CD1c-positive myeloid dendritic cell (primary cell): ENCODE measurements around the gene ERG.

Source experiments
- DNase-seq: peaks from one replicate; pipeline ENCODE4 v3.0.0-alpha.2; 2016; ENCODE audit errors: extremely low spot score

Gene ERG

GRCh38 chr21:38358098-38358497 lies 140.2 kb downstream of the ERG start:
- no peak for DNase-seq

GRCh38 chr21:38356883-38357625 lies 141.2 kb downstream of the ERG start:
- no peak for DNase-seq

DNA sequence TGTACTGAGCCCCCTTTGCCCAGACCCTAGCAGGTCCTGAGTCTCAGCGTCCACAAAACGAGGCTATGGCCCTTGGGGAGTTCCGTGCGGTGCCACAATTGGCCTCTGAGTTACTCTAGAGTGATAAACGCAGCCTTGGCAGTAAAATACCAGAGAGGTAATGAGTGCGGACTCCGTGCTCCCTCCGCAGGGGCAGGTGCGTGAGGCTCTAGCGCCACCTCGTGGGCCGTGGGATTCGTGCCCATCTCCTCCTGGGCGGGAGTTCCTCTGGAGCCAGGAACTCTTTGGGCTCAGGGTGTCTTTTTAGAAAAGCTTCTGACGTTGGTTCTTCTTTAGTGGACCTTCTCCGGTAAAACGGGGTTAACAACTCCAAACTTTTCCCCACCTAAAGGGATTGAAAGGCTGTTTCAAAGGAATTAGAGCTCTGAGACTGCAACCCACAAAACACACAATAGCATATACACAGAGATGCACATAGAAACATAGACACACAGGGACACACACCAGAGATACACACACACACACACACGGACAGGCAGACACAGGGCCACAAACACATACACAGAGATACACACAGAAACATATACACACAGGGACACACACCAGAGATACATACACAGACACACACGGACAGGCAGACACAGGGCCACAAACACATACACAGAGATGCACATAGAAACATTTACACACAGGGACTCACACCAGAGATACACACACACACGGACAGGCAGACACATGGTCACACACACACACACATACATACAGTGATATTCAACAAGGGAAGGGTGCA lies 142.1 kb downstream of the ERG start:
- DNase-seq = peak; percentile 83

- no peak for DNase-seq
These were observed 142.9 kb downstream of the ERG start for GRCh38 chr21:38355353-38355752.

DNA sequence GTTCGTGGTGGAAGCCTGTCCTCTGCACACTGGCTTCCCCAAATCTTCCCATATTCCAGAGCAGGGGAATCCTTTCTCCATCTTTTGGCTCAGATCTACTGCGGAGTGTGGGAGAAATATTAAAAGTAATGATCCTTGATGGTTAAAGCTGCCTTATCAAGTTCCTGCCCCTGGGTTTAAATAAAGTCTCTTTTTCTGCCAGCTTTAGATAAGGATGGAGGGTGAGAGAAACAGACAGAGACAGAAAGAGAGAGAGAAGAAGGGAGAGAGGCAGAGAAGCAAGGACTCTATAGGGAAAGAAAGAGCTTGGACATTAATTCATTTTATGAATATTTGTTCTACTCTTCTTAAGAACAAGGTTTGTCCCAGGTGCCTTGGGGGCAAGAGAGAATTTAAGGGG lies 143.5 kb downstream of the ERG start:
- DNase-seq = no peak

DNA sequence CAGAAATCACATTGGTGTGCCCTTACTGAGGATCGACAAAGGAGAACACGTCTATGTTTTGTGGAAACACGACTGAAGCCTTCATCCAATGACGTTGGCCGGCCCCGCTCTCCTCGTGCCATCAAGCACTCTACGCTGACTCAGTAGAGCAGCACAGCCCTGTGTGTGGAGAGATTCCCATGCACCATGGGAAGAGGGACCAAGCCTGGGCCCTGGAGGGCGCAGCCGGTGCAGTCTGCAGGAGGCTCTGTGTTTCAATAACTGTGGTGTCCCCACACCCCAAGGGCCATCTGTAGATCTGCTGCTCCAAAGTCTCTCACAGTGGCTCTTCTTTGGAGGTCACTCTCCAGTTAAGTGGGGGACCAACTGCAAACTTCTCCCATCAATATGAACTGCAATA lies 144.0 kb downstream of the ERG start:
- DNase-seq = no peak

DNA sequence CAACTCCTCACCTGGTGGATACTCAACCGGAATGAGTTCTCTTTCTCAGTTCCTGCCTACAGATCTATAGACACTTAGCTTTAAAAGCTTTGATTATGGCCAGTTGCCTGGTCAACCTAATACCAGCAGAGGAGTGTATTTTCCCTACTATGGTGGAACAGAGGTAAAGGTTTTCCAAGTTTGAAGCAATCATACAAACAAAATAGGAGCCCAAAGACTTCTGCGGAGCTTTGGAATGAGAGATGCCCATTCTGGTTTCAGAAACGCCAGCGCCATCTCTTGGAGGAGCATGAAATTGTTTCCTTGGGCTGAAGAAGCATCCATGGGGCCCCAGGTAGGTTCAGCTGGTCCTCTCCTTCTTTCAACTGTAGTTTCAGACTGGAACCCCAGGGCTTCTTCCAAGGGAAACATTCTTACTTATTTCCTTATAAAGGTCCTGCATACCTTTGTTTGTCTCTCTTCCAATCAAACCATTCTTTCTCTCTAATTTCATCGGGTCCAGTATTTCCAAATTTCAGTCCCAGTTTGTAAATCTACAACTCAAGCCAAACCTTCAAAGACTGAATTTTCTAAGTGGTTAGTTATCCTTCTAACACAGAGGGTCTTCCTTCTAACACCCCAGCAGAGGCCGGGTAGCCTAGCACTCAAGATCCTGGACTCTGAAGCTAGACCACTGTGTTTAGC lies 145.6 kb downstream of the ERG start:
- peak; percentile 69 for DNase-seq

DNA sequence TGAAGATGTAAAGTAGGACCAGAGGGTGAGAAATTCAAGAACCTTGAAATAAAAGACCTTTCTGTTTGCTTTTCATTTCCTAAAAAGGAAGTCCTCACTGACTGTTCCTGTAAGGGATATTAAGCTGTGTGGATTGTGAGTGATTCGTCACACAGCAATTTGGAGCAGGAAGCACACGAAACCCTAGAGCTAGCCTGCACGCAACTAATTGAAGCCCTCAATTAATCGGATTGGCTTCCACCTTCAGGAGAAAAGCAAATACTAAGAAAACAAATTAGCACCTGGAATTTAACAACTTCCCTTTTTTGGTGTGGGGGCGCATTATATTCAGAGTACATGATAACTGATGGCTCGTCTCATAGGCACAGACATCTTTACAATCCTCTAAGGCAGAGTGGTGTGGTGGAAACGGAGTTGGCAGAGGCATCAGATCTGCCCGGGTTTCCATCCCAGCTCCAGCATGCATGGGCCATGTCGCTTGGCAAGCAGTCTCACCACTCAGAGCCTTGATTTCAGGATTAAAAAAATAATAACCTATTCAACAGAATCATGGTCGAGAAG lies 146.2 kb downstream of the ERG start:
- DNase-seq = peak; percentile 52

DNA sequence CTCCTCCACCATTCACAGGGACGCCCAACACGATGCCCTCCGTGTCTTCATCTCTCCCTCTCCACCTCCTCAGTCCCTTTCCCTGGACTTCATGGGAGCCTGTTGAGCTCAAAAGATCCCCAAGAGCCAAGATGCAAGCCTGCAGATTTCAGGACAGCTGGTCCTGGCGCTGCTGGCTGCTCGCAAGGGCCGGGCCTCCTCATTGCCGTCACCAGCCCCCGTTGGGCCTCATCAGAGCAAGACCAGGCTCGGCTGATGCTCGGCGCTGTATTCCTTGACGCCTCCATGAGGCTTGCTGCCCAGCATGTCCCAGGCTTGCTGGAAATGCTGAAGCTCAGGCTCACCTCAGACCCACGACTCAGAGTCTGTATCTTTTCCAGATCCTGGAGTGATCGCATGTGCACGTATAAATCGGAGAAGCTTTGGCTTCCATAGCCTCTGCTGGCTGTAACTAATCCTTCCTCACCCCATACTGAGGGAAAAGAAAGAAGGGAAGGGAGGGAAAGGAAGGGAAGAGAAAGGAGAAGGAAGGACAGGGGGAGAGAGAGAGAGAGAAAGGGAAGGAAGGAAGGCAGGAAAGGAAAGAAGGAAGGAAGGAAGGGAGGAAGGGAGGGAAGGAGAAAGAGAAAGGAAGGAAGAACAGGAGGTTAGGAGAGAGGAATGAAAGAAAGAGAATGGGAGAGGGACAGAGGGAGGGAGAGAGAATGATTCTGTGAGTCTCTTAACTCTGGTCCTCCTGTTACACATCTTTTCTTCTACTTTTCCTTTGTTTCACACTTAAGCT lies 146.9 kb downstream of the ERG start:
- no peak for DNase-seq

DNA sequence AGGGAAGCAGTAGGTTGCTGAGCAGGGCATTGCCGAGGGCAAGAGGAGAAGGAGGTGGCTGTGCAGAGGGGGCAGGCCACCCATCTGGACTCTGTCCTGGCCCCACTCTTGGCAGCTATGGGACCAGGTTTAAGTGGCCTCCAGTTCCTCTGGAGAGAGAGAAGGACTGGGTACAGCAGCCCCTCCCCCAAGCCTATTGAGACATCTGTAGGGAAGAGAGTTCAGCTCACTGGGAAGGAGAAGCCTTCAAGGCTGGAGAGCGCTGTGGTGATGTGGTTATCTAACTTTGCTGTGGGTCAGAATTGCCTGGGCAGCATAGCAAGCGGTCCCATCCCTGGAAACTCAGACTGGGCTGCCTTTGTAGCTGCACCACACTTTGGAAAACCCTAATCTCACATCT lies 147.6 kb downstream of the ERG start:
- DNase-seq = no peak

DNA sequence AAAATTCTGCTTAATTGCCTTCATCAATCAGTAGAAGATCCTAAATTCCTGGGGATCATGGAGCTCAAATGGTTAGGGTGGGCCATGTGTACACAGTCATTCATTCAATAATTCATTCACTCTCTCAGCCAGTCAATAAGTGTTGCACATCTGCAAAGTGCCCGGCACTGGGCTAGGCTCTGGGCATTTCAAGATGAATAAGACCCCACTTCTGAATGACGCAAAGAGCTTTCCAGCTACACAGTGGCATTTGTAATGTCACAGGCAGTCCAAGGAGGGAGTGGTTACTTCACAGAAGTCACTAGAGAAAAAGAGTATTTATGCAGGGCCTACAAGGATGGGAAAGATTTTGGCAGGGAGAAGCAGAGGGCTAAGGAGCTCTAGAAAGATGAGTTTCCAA lies 148.3 kb downstream of the ERG start:
- DNase-seq = no peak

DNA sequence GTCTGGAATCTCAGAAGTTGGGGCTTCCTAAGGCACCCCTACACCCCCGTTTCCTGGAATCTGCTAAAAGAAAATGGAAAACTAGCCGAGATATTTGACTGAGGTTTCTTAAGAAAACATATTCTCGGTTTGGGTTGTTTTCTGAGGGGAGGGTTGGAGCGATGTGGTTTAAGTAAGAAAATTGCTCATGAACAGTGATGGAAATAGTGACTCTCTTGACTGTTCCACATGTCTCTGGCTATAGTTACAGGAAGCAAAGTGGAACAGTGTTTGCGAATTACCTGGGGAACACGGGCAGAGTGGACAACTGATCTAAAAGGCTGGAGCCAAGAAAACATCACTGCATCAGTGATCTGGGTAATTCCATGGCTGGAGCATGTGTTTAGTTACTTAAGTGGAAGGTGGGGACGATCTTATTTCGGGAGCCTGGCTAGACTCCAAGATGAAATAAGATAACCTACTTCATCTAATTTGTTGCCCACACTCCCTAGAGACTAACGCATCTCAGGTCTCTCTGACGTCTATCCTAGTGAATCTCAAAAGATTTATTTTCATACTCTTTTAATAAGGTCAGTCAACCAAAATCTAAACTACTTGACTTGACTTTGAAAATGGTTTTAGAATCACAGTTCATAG lies 149.0 kb downstream of the ERG start:
- no peak for DNase-seq

- no peak for DNase-seq
These were observed 152.0 kb downstream of the ERG start for GRCh38 chr21:38346286-38346685.

DNA sequence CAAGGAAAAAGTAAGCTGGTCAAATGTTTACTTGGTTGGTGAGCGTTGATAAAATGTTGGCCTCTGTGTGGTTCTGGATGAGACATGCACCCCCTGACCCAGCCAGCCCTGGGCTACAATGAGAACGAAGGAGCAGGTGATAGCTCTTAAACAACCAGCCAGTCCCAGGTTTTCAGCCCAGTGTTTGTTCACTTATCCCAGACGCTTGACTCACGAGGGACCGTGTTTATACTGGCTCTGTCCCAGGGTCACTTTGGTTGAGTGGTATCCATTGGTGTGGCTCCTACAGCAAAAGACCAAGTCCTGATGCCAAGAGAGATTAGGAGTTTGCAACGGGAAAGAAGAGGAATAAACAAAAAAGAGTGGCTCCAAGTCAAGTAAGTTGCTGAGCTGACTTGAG lies 154.6 kb downstream of the ERG start:
- DNase-seq = no peak

DNA sequence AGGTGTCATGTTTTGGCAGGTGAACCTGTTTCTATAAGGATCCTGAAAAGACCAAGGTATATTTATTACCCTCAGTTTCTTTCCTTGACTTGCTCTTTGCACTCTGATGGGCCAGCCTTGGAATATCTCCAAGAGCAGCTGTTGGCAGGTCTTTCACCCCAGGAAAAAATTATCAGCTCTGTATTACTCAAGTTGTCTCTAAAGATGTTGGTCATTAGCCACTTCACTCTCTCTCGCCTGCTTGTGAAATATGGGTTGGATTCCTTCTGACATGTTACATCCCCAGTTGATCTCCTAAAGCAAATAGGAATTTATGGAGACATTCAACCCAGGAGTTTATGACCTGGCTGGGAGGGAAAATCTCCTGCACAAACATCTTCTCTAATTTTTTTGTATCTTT lies 155.5 kb downstream of the ERG start:
- DNase-seq = no peak

- no peak for DNase-seq
These were observed 156.7 kb downstream of the ERG start for GRCh38 chr21:38341546-38342012.

GRCh38 chr21:38340131-38340530 lies 158.1 kb downstream of the ERG start:
- DNase-seq = no peak

GRCh38 chr21:38337793-38338192 lies 160.5 kb downstream of the ERG start:
- DNase-seq = no peak

DNA sequence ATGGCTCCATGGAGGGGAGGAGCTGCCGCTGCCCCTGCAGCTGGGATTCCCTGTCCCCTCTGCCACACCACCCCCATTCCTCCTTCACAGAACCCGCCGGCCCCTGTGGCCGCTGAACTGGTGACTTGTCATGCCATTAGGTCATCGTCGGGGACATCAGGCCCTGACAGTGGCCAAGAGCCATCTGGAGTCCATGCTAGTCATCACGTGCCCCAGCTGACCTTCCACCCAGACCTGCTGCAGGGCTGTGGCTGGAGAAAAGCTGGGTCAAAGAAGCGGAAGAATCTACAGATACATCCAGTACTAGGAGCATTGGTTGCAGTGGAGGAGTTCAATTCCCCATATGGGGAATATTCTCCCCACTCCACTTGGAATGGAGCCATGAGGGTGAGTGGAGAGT lies 163.4 kb downstream of the ERG start:
- DNase-seq = no peak

DNA sequence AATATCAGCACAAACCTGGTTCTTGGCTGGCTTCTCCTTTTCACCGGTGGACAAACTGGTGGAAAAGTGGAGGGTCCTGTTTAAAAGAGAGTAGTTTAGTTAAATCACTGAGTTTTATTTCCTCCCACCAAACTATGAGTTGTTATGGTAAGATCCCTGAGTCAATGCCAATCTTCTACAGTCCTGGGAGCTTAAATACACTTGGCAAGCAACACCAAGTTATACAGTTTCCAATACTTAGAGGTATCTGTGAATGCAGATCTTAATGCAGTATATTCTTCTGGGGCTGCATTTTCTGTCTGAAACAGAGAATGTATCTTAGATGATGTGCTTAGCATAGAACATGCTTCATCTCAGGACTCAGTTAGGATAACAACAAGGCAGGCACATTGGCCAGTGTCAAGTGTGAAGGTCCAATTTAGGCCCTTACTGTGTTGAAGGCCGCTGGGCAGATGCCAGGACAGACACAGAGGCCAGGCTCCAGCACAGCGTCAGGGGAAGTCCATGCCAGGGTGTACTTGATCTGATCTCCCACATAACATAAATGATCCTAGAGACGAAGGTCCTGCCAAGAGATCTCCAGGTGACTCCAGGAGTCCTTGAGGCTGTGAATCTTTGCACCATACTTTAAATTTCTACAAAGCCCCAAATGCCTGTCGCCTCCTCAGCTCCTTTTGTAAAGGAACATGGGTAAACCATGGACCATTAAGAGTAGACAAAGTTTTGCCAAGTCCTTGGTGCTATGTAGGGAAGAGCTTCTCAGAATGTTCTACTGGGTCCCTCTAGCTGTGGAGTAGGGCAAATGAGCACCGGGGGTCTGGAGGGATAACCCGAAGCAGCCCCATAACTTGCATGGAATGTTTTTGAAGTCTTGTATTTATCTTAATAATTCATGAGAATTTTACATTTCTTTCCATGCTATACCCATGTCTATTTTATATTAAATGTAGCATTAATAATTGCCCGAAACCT lies 164.7 kb downstream of the ERG start:
- no peak for DNase-seq
